GM12878 (cell line): Measurements from ENCODE around the gene ESRP2. TPM values are rescaled to one million over a fixed set of nuclear protein-coding genes. Genes with fewer than 3 reads are reported as not detected.

ENCODE experiments used
- CHD1 ChIP-seq: IDR thresholded peaks from 2 replicates; pipeline ENCODE4 v1.6.1; 2012; ENCODE audit warnings: low read depth, low read length, improper control_type of control experiment
- CREB1 ChIP-seq: IDR thresholded peaks from 2 replicates; pipeline ENCODE4 v1.6.1; 2012; ENCODE audit warnings: low read depth, mild to moderate bottlenecking, inconsistent platforms
- E4F1 ChIP-seq: fragments of 450-650 bp; IDR thresholded peaks from 2 replicates; pipeline ENCODE4 v1.6.1; 2018; ENCODE audit warnings: borderline replicate concordance, mild to moderate bottlenecking; ENCODE audit not compliant: partially characterized antibody
- EGR1 ChIP-seq, 2 experiments: IDR thresholded peaks; 1 replicate in 1 of 2; 2 replicates in 1 of 2; pipeline ENCODE4 v1.6.1; 2011 to 2012; ENCODE audit warnings: low read depth in 2 of 2, low read length in 2 of 2, borderline replicate concordance in 1 of 2, mild to moderate bottlenecking in 1 of 2, moderate library complexity in 1 of 2
- GATAD2B ChIP-seq: fragments of 450-650 bp; conservative IDR thresholded peaks from 2 replicates; pipeline ENCODE4 v1.6.1; 2017; ENCODE audit warnings: low read depth, mild to moderate bottlenecking, moderate library complexity
- MXI1 ChIP-seq: fragments of 150-350 bp; IDR thresholded peaks from 2 replicates; pipeline ENCODE4 v1.6.1; 2011; ENCODE audit warnings: low read depth, mild to moderate bottlenecking, inconsistent platforms, low read length, improper control_type of control experiment
- NFXL1 ChIP-seq: fragments of 450-650 bp; IDR thresholded peaks from 2 replicates; pipeline ENCODE4 v1.6.1; 2017; ENCODE audit warnings: antibody characterized with exemption, mild to moderate bottlenecking, borderline replicate concordance
- NRF1 ChIP-seq: conservative IDR thresholded peaks from 2 replicates; pipeline ENCODE4 v1.6.1; 2011; ENCODE audit warnings: mild to moderate bottlenecking, low read depth, low read length, improper control_type of control experiment
- PAX5 ChIP-seq: IDR thresholded peaks from 2 replicates; pipeline ENCODE4 v1.6.1; 2011; ENCODE audit warnings: low read depth, low read length, borderline replicate concordance
- SMC3 ChIP-seq: IDR thresholded peaks from 2 replicates; pipeline ENCODE4 v1.6.1; 2011; ENCODE audit warnings: low read length, improper control_type of control experiment, borderline replicate concordance
- SP1 ChIP-seq: IDR thresholded peaks from one replicate; pipeline ENCODE4 v1.6.1; 2011; ENCODE audit warnings: low read depth, low read length
- ZNF687 ChIP-seq: fragments of 450-650 bp; IDR thresholded peaks from 2 replicates; pipeline ENCODE4 v1.6.1; 2017; ENCODE audit warnings: mild to moderate bottlenecking, moderate library complexity
- polyA plus RNA-seq, 11 experiments: library from polyadenylated mRNA; depleted of rRNA in 4 of 11; unstranded in 6 of 11; stranded (reverse) in 5 of 11; fragments of >200 nt; fragmentation: Nextera tagmentation in 4 of 11; fragmentation: Illumina TruSeq in 1 of 11; extraction: Ambion mirVana in 4 of 11; extraction: Trizol in 1 of 11; gene quantifications; 1 replicate in 1 of 11; 2 replicates in 10 of 11; pipeline versions ENCODE4 v1.2.1 to v1.2.3, GENCODE V29; 2011 to 2016; ENCODE audit warnings: inconsistent platforms in 2 of 11, missing spikeins in 2 of 11, low read depth in 1 of 11
- total RNA-seq, 4 experiments: library from RNA; depleted of rRNA in 3 of 4; stranded (reverse); fragments of >200 nt in 3 of 4; fragmentation: Illumina TruSeq in 1 of 4; extraction: Trizol in 1 of 4; gene quantifications; 2 replicates each; pipeline versions ENCODE4 v1.2.1 to v1.2.3, GENCODE V29; 2013 to 2021
- TF ChIP-seq, protein P1 (sequence below): IDR thresholded peaks from 2 replicates; pipeline ENCODE4 v1.6.1; 2011; ENCODE audit warnings: low read depth, mild to moderate bottlenecking, low read length, moderate library complexity, borderline replicate concordance; ENCODE audit errors: extremely low read depth
- TF ChIP-seq, protein P2 (sequence below): fragments of 450-650 bp; IDR thresholded peaks from 2 replicates; pipeline ENCODE4 v1.6.1; 2014; ENCODE audit warnings: mild to moderate bottlenecking
- TF ChIP-seq, protein P3 (sequence below): fragments of 450-650 bp; IDR thresholded peaks from 2 replicates; pipeline ENCODE4 v1.6.1; 2016; ENCODE audit warnings: mild to moderate bottlenecking, moderate library complexity, borderline replicate concordance

Gene ESRP2
- total and polyA plus RNA-seq, 10 of the 15 experiments (the other 5 are each of a cell fraction or from before 2014, with no cell fraction given): 0.04 to 0.64 (median 0.08) TPM; not detected in 3

DNA sequence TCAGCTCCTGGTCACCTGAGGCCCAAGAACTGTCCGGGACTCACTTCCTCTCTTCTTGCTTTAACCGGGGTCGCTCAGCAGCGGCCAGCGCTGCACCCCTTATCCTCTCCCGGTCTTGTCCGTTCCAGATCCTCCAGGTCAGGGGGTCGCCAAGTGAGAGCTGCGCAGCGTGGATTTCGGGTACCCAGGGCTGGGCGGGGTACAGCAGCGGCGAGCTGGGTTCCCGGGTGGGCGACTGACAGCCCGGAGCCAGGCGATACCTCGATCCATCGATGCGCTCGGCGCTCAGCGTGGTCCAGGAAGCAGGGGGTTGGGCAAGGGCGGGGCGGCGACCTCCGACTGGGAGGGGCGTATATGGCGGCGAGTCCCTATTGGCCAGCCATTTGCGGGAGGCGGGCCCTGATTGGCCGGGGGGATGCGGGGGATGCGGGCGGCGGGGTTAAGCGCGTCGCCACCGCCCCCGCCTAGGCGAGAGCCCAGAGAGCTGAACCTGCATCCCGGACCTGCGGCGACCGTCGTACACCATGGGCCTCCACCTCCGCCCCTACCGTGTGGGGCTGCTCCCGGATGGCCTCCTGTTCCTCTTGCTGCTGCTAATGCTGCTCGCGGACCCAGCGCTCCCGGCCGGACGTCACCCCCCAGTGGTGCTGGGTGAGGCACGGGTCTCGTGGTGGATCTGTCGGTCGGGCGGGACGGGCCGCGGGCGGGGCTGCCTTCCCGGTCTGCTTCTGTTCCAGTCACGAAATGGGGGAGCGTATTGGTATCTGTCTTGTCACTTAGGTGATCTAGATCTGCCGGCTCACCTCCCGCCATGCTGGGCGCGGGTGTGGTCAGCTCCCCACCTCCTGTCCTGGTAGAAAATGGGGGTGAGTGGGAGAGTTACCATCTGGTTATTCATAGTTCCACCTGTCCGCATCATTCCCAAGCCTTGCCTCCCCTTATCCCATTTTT, 9.3 kb upstream of the ESRP2 start, which contains the start of gene PLA2G15 (continued):
- TF ChIP-seq, protein P1, sequence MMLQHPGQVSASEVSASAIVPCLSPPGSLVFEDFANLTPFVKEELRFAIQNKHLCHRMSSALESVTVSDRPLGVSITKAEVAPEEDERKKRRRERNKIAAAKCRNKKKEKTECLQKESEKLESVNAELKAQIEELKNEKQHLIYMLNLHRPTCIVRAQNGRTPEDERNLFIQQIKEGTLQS: no peak
- peak; percentile 42; the same call in 1 of the 2 replicates for TF ChIP-seq PAX5
- no peak for TF ChIP-seq NFXL1
- no peak for TF ChIP-seq ZNF687
- no peak for TF ChIP-seq SMC3
- TF ChIP-seq, protein P2, sequence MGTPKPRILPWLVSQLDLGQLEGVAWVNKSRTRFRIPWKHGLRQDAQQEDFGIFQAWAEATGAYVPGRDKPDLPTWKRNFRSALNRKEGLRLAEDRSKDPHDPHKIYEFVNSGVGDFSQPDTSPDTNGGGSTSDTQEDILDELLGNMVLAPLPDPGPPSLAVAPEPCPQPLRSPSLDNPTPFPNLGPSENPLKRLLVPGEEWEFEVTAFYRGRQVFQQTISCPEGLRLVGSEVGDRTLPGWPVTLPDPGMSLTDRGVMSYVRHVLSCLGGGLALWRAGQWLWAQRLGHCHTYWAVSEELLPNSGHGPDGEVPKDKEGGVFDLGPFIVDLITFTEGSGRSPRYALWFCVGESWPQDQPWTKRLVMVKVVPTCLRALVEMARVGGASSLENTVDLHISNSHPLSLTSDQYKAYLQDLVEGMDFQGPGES: 0 out of 2 replicates have a peak, but pooled peaks have one; percentile 8
- TF ChIP-seq, protein P3, sequence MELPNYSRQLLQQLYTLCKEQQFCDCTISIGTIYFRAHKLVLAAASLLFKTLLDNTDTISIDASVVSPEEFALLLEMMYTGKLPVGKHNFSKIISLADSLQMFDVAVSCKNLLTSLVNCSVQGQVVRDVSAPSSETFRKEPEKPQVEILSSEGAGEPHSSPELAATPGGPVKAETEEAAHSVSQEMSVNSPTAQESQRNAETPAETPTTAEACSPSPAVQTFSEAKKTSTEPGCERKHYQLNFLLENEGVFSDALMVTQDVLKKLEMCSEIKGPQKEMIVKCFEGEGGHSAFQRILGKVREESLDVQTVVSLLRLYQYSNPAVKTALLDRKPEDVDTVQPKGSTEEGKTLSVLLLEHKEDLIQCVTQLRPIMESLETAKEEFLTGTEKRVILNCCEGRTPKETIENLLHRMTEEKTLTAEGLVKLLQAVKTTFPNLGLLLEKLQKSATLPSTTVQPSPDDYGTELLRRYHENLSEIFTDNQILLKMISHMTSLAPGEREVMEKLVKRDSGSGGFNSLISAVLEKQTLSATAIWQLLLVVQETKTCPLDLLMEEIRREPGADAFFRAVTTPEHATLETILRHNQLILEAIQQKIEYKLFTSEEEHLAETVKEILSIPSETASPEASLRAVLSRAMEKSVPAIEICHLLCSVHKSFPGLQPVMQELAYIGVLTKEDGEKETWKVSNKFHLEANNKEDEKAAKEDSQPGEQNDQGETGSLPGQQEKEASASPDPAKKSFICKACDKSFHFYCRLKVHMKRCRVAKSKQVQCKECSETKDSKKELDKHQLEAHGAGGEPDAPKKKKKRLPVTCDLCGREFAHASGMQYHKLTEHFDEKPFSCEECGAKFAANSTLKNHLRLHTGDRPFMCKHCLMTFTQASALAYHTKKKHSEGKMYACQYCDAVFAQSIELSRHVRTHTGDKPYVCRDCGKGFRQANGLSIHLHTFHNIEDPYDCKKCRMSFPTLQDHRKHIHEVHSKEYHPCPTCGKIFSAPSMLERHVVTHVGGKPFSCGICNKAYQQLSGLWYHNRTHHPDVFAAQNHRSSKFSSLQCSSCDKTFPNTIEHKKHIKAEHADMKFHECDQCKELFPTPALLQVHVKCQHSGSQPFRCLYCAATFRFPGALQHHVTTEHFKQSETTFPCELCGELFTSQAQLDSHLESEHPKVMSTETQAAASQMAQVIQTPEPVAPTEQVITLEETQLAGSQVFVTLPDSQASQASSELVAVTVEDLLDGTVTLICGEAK: peak; percentile 34; the same call in 1 of the 2 replicates
- TF ChIP-seq E4F1: peak; percentile 65
- TF ChIP-seq GATAD2B: no peak
- TF ChIP-seq EGR1 (IDR thresholded peaks at IDR 0.05; ENCODE audit: borderline replicate concordance in 1 of 2, low read depth in 2 of 2, low read length in 2 of 2): peak in 1 of 2 experiments; percentile 99; a peak in 2 of 3 replicates
- TF ChIP-seq CREB1: peak; percentile 76; the same call in 1 of the 2 replicates
- TF ChIP-seq SP1: peak; percentile 93
- TF ChIP-seq CHD1: no peak
- peak; percentile 63 for TF ChIP-seq MXI1
- no peak; the same call in 1 of the 2 replicates for TF ChIP-seq NRF1
